Parathyroid adenoma (tissue), 2 donors: ENCODE data around the gene ASIC2.

Experiments used
- H2AFZ ChIP-seq: fragments of 300-600 bp; sonication (generic); one replicate; pipeline ENCODE4 v1.7.0; 2017; ENCODE audit warnings: antibody characterized with exemption, mild to moderate bottlenecking
- H3K27ac ChIP-seq: fragments of 300-600 bp; sonication (generic); one replicate; pipeline ENCODE4 v1.7.0; 2017
- H3K27me3 ChIP-seq: fragments of 300-600 bp; sonication (generic); one replicate; pipeline ENCODE4 v1.7.0; 2017; ENCODE audit warnings: low read length; ENCODE audit not compliant: control insufficient read depth, insufficient read depth
- H3K36me3 ChIP-seq: fragments of 300-600 bp; sonication (generic); one replicate; pipeline ENCODE4 v1.7.0; 2017; ENCODE audit warnings: low read length; ENCODE audit not compliant: control insufficient read depth, insufficient read depth
- H3K4me1 ChIP-seq: fragments of 300-600 bp; sonication (generic); one replicate; pipeline ENCODE4 v1.7.0; 2017; ENCODE audit warnings: control low read depth
- H3K4me2 ChIP-seq: fragments of 300-600 bp; sonication (generic); one replicate; pipeline ENCODE4 v1.7.0; 2017; ENCODE audit warnings: low read length
- H3K4me3 ChIP-seq: fragments of 300-600 bp; sonication (generic); one replicate; pipeline ENCODE4 v1.7.0; 2017; ENCODE audit warnings: low read depth, low read length
- H3K79me2 ChIP-seq: fragments of 300-600 bp; sonication (generic); one replicate; pipeline ENCODE4 v1.7.0; 2017; ENCODE audit warnings: control low read depth
- H3K9ac ChIP-seq: fragments of 300-600 bp; sonication (generic); one replicate; pipeline ENCODE4 v1.7.0; 2017; ENCODE audit warnings: mild to moderate bottlenecking
- H3K9me3 ChIP-seq: fragments of 300-600 bp; sonication (generic); one replicate; pipeline ENCODE4 v1.7.0; 2017; ENCODE audit warnings: low read length; ENCODE audit not compliant: control insufficient read depth
- CTCF ChIP-seq: fragments of 300-600 bp; sonication (generic); IDR thresholded peaks from one replicate; pipeline ENCODE4 v1.7.0; 2017; ENCODE audit warnings: antibody characterized with exemption, mild to moderate bottlenecking
- donor health status: primary hyperparathyroidism.

Gene ASIC2

GRCh38 chr17:33057564-33057963, 235.5 kb downstream of the ASIC2 start:
- Histone ChIP-seq H3K9ac (no peak overlapping the region), H3K79me2 (no peaks in the 10 kb centered on the region), H3K4me1 (no peaks in the 10 kb centered on the region), H3K4me2 (no peak overlapping the region), H3K36me3 (no peaks in the 10 kb centered on the region), H3K9me3 (no peaks in the 10 kb centered on the region), H3K4me3 (no peak overlapping the region), H3K27me3 (no peaks in the 10 kb centered on the region), H3K27ac (no peak overlapping the region), H2AFZ (no peak overlapping the region)
- no peak for TF ChIP-seq CTCF

- Histone ChIP-seq H3K27me3 (no peaks in the 10 kb centered on the region), H3K4me1 (no peaks in the 10 kb centered on the region), H3K9me3 (no peaks in the 10 kb centered on the region), H3K27ac (no peak overlapping the region), H3K4me3 (no peak overlapping the region), H3K79me2 (no peaks in the 10 kb centered on the region), H3K4me2 (no peak overlapping the region), H3K36me3 (no peaks in the 10 kb centered on the region), H3K9ac (no peak overlapping the region), H2AFZ (no peak overlapping the region)
- TF ChIP-seq CTCF: no peak
Measured at GRCh38 chr17:33056399-33057146, 236.5 kb downstream of the ASIC2 start.

GRCh38 chr17:33055746-33056145, 237.3 kb downstream of the ASIC2 start:
- TF ChIP-seq CTCF: no peak
- Histone ChIP-seq H3K9ac (no peak overlapping the region), H3K27ac (no peak overlapping the region)

GRCh38 chr17:33055171-33055611, 237.9 kb downstream of the ASIC2 start:
- H2AFZ ChIP-seq: no peak overlapping the region
- H3K27ac ChIP-seq: no peak overlapping the region
- H3K27me3 ChIP-seq: no peaks in the 10 kb centered on the region
- no peaks in the 10 kb centered on the region for H3K36me3 ChIP-seq
- H3K4me2 ChIP-seq: no peak overlapping the region
- H3K4me3 ChIP-seq: no peak overlapping the region
- H3K9me3 ChIP-seq: no peaks in the 10 kb centered on the region
- TF ChIP-seq CTCF: no peak
- no peaks in the 10 kb centered on the region for H3K4me1 ChIP-seq
- H3K79me2 ChIP-seq: no peaks in the 10 kb centered on the region
- no peak overlapping the region for H3K9ac ChIP-seq

More at GRCh38 chr17:33055746-33056145, 237.3 kb downstream of the ASIC2 start:
- Histone ChIP-seq H3K9me3 (no peaks in the 10 kb centered on the region), H3K79me2 (no peaks in the 10 kb centered on the region), H3K27me3 (no peaks in the 10 kb centered on the region), H3K4me3 (no peak overlapping the region), H3K36me3 (no peaks in the 10 kb centered on the region), H2AFZ (no peak overlapping the region), H3K4me2 (no peak overlapping the region), H3K4me1 (no peaks in the 10 kb centered on the region)

- Histone ChIP-seq H3K9me3 (no peaks in the 10 kb centered on the region), H2AFZ (no peak overlapping the region), H3K4me2 (no peak overlapping the region), H3K9ac (no peak overlapping the region), H3K4me1 (no peaks in the 10 kb centered on the region), H3K4me3 (no peak overlapping the region), H3K27me3 (no peaks in the 10 kb centered on the region), H3K27ac (no peak overlapping the region), H3K79me2 (no peaks in the 10 kb centered on the region), H3K36me3 (no peaks in the 10 kb centered on the region)
- no peak for TF ChIP-seq CTCF
Measured at GRCh38 chr17:33054412-33054811, 238.7 kb downstream of the ASIC2 start.
